OCI-LY3 (cell line): ENCODE results near the gene GLRA3.

Experiments used
- EZH2phosphoT487 ChIP-seq: fragments of 200-600 bp; shearing (Covaris generic); IDR thresholded peaks from 2 replicates; pipeline ENCODE4 v1.6.1; 2018; ENCODE audit warnings: antibody characterized with exemption, mixed run types, low read depth
- TF ChIP-seq, protein P1 (sequence below): fragments of 200-600, 300-600 bp; sonication (generic); IDR thresholded peaks from 2 replicates; pipeline ENCODE4 v1.5.1; 2014; ENCODE audit warnings: antibody characterized with exemption, low read length, low read depth

DNA sequence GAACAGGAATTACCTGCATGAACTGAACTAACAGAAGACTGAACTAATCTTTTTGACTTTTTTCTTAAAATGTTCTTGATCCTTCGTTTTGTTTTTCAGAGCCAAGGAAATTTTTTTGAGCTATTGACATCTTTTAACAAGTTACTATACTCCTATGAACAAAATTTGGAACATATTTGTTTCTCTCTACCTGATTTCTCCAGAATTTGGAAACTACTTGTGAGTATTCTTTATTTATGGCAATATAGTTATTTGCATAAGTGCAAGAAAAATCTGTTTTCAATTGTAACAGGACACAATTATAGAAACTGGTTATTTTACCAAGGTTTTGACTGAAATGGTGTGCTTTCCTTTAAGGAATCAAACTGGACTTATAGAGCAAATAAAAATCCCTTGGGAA is 217.3 kb downstream of the GLRA3 start:
- TF ChIP-seq, protein P1, sequence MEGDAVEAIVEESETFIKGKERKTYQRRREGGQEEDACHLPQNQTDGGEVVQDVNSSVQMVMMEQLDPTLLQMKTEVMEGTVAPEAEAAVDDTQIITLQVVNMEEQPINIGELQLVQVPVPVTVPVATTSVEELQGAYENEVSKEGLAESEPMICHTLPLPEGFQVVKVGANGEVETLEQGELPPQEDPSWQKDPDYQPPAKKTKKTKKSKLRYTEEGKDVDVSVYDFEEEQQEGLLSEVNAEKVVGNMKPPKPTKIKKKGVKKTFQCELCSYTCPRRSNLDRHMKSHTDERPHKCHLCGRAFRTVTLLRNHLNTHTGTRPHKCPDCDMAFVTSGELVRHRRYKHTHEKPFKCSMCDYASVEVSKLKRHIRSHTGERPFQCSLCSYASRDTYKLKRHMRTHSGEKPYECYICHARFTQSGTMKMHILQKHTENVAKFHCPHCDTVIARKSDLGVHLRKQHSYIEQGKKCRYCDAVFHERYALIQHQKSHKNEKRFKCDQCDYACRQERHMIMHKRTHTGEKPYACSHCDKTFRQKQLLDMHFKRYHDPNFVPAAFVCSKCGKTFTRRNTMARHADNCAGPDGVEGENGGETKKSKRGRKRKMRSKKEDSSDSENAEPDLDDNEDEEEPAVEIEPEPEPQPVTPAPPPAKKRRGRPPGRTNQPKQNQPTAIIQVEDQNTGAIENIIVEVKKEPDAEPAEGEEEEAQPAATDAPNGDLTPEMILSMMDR: no peak
- TF ChIP-seq EZH2phosphoT487: no peak
